SH-SY5Y (cell line): ENCODE data around the gene GSDME.

Experiments
- GATA2 ChIP-seq: IDR thresholded peaks from 2 replicates; pipeline ENCODE4 v1.6.1; 2011; ENCODE audit warnings: mild to moderate bottlenecking, low read depth, low read length
- GATA3 ChIP-seq: IDR thresholded peaks from 2 replicates; pipeline ENCODE4 v1.6.1; 2011; ENCODE audit warnings: low read depth, mild to moderate bottlenecking, low read length, moderate library complexity

Gene GSDME

GRCh38 chr7:24755541-24756407 lies 1.5 kb downstream of the GSDME start:
- no peak for TF ChIP-seq GATA3
- no peak for TF ChIP-seq GATA2

DNA sequence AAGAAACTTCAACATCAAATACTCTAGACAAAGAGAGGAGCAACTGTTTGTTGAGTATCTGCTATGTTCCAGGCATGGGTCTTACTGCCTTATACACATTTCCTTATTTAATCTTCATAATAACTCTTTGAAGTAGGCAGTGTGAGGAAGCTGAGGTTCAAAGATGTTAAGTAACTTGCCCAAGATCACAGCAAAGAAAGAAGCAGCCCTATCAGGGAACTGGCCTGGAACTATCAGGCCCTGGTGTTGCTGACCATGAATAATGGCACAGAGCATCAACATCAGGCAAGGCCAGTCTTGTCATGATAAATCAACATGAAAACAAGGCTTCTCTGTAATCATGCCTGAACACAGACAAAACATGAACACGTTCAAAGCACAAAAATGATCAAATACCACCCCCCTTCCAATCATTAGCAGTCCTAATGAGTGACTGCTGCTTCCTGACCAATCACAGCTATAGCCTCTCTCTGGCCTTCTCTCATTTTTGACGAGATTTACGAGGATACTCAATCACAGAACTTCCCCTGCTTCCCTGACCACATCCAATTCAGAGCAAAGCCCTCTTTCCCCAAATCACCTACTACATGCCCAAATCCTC lies 2.3 kb downstream of the GSDME start:
- TF ChIP-seq GATA3: no peak
- TF ChIP-seq GATA2: no peak

GRCh38 chr7:24752073-24752800 lies 5.0 kb downstream of the GSDME start:
- no peak for TF ChIP-seq GATA2
- TF ChIP-seq GATA3: no peak

DNA sequence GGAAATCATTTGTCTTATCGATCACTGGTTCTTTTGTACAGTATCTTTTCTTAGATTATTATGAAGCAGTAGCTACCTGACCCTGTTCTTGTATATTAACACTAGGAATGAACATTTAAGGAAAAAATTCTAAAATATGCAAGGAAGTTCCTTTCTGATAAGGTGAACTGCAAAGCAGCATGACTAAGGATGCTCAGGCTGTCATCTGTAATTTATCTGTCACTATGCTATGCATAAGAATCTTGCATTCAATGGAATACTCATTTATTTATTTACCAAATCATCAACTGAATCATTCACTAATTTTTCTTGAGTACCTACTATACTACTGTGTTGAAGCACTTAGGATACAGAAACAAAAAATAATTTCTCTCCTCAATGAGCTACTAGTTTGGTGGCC lies 5.8 kb downstream of the GSDME start:
- no peak for TF ChIP-seq GATA3
- TF ChIP-seq GATA2: no peak

GRCh38 chr7:24750441-24751055 lies 6.7 kb downstream of the GSDME start:
- TF ChIP-seq GATA3 (no peak), GATA2 (no peak)

DNA sequence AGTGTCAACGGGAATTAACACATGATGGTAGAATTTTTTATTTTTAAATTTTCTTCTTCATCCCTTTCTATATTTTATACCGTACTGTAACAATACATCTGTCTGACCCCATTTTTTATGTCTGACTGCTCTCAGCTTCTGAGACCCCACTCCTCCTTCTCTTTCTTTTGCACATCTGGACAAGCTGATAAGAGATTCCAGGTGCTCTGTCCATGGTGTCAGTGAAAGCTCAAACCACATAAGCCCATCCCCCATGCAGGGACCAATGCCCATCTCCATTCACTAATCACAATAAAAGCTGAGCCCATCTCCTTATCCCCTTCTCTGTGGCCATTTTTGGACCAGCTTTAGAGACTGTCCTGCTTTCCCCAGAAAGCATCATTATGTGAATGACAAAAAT lies 8.7 kb downstream of the GSDME start:
- TF ChIP-seq GATA3 (no peak), GATA2 (no peak)

DNA sequence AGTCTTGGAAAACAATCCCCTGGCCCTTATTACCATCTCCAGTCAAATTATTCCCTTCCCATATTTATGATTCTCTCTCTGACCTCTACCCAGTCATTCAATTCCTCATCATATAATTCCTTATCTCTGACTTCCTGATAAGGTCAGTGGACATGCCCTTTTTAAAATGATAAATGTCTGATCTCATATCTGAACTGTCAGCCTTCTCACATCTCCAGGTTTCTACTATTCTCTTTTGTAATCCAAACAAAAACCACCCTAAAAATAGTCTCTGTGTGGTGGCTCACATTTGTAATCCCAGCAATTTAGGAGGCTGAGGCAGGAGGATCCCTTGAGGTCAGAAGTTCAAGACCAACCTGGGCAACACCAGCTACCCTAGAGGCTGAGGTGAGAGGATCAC lies 11.9 kb downstream of the GSDME start:
- TF ChIP-seq GATA2 (no peak), GATA3 (no peak)

GRCh38 chr7:24743471-24743870 lies 13.8 kb downstream of the GSDME start:
- TF ChIP-seq GATA3 (no peak), GATA2 (no peak)

GRCh38 chr7:24742506-24743162 lies 14.6 kb downstream of the GSDME start:
- TF ChIP-seq GATA2 (no peak), GATA3 (no peak)

- TF ChIP-seq GATA3 (no peak), GATA2 (no peak)
These were observed 15.4 kb downstream of the GSDME start for GRCh38 chr7:24741679-24742505.

GRCh38 chr7:24740871-24741270 lies 16.4 kb downstream of the GSDME start:
- no peak for TF ChIP-seq GATA3
- no peak for TF ChIP-seq GATA2

- TF ChIP-seq GATA2 (no peak), GATA3 (no peak)
These were observed 18.0 kb downstream of the GSDME start for GRCh38 chr7:24739306-24739705.

DNA sequence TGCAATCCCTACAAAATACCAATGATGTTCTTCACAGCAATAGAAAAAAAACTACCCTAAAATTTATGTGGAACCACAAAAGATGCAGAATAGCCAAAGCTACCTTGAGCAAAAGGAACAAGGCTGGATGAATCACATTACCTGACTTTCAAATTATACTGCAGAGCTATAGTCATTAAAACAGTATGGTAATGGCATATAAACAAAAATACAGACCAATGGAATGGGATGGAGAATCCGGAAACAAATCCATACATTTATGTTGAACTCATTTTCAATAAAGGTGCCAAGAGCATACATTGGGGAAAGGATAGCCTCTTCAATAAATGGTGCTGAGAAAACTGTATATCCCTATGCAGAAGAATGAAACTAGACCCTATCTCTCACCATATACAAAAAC lies 18.7 kb downstream of the GSDME start:
- TF ChIP-seq GATA3 (no peak), GATA2 (no peak)
